ENCODE measurements around the gene OSBPL1A. TPM values are rescaled to one million over a fixed set of nuclear protein-coding genes. Genes with fewer than 3 reads are reported as not detected.

The OSBPL1A gene
- total and polyA plus RNA-seq, 2 of the 8 experiments (the other 6 are each of a cell fraction or from before 2014, with no cell fraction given) = 53.2 to 74.9 TPM

- Histone ChIP-seq H3K4me3 (ENCODE audit: extremely low read depth in 1 of 4, insufficient read depth in 2 of 4, low read depth in 3 of 4, low read length in 4 of 4) (no peak overlapping the region), H3K9ac (replicated peaks in 1 of 4; ENCODE audit: extremely low read depth in 1 of 4, low read depth in 3 of 4, low read length in 3 of 4) (no peak overlapping the region), H3K9me3 (ENCODE audit: insufficient read depth in 2 of 2, low read depth in 1 of 2, low read length in 1 of 2) (no peaks in the 10 kb centered on the region), H3K4me1 (replicated peaks in 1 of 4; ENCODE audit: control insufficient read depth in 3 of 4, insufficient read depth in 4 of 4, low read length in 3 of 4) (peaks cover 0 to 4% (median 2%) of the 10 kb centered on the region in 4 experiments; a peak in 1 of 7 replicates), H4K20me1 (replicated peaks in 1 of 2; ENCODE audit: control insufficient read depth in 1 of 2, insufficient read depth in 2 of 2, low read length in 2 of 2) (no peaks in the 10 kb centered on the region), H3K36me3 (ENCODE audit: control insufficient read depth in 2 of 4, insufficient read depth in 4 of 4, low read length in 3 of 4) (peaks cover 0 to 2% (median 0%) of the 10 kb centered on the region in 4 experiments; a peak in 3 of 8 replicates), H3K79me1 (ENCODE audit: low read depth, low read length) (0 out of 2 replicates have a peak, but pooled peaks cover 2% of the 10 kb centered on the region), H3K23ac (ENCODE audit: insufficient read length) (no peak overlapping the region), H3K27ac (ENCODE audit: low read depth, low read length) (no peak overlapping the region), H2AK5ac (ENCODE audit: low read depth, low read length) (no peak overlapping the region), H3K18ac (ENCODE audit: extremely low read depth, low read length) (no peak overlapping the region), H3K14ac (ENCODE audit: insufficient read length) (no peak overlapping the region), H3K79me2 (ENCODE audit: control insufficient read depth in 1 of 2, insufficient read depth in 2 of 2, low read length in 2 of 2) (peaks cover 0 to 2% of the 10 kb centered on the region in 2 experiments; a peak in 1 of 4 replicates), H4K5ac (ENCODE audit: insufficient read length, low read depth, low read length) (no peak overlapping the region), H3K4me2 (ENCODE audit: insufficient read depth in 1 of 2, low read depth in 2 of 2, low read length in 2 of 2) (no peak overlapping the region), H3K4ac (replicated peaks; ENCODE audit: insufficient read length, low read depth, low read length) (no peak overlapping the region), H2BK120ac (replicated peaks; ENCODE audit: low read depth, low read length) (no peak overlapping the region), H2BK12ac (ENCODE audit: low read depth, low read length) (no peak overlapping the region), H2AFZ (ENCODE audit: low read length) (no peak overlapping the region), H3K27me3 (replicated peaks in 1 of 4; ENCODE audit: control insufficient read depth in 3 of 4, extremely low read depth in 1 of 4, insufficient read depth in 3 of 4, low read length in 3 of 4) (no peaks in the 10 kb centered on the region), H3K23me2 (ENCODE audit: low read depth, low read length) (no peaks in the 10 kb centered on the region), H4K91ac (replicated peaks; ENCODE audit: insufficient read length, low read length) (no peak overlapping the region), H2BK15ac (ENCODE audit: low read length) (no peak overlapping the region), H2BK5ac (ENCODE audit: low read depth, low read length) (no peak overlapping the region), H2BK20ac (ENCODE audit: low read length) (no peak overlapping the region), H4K8ac (ENCODE audit: extremely low read depth, insufficient read depth, low read length) (no peak overlapping the region), H3K56ac (replicated peaks; ENCODE audit: insufficient read length, low read depth, low read length) (no peak overlapping the region)
- POLR2A ChIA-PET (ENCODE audit: partially characterized antibody) = no interaction called here
- DNase-seq (ENCODE audit: low read depth in 1 of 2, low spot score in 2 of 2) = no peak
- no peak for FAIRE-seq
- 90% methylated on average over 7 of the region's 7 CpGs; no CpG with 5 or more reads in 1 of the 2 experiments for WGBS, 2 experiments (ENCODE audit: extremely low coverage in 1 of 2, insufficient coverage in 1 of 2, insufficient read length in 1 of 2, insufficient replicate concordance in 2 of 2, low coverage in 1 of 2, low lambda C conversion rate in 2 of 2, missing lambda C conversion rate in 1 of 2)
- CTCF ChIA-PET (ENCODE audit: partially characterized antibody) = interaction anchor here (1.8 kb wide), 1 partner anchor 9 kb away, joined by 5 read pairs; no protein-coding TSS in a partner anchor
- TF ChIP-seq SIN3A (conservative IDR thresholded peaks at IDR 0.05 in 1 of 2, IDR thresholded peaks at IDR 0.05 in 1 of 2; ENCODE audit: low read depth in 1 of 2, low read length in 2 of 2) (no peak), CTCF (IDR thresholded peaks at IDR 0.05; ENCODE audit: control extremely low read depth in 1 of 3, insufficient read depth in 1 of 3, low read depth in 1 of 3, low read length in 3 of 3) (no peak), KDM5A (IDR thresholded peaks at IDR 0.05; ENCODE audit: low read length) (no peak), JUND (IDR thresholded peaks at IDR 0.05; ENCODE audit: low read length) (no peak), CTBP2 (IDR thresholded peaks at IDR 0.05; ENCODE audit: borderline replicate concordance, insufficient read depth, insufficient read length, low read length) (no peak), RAD21 (IDR thresholded peaks at IDR 0.05 in 1 of 2, conservative IDR thresholded peaks at IDR 0.05 in 1 of 2; ENCODE audit: low read depth in 2 of 2, low read length in 2 of 2) (no peak), FOSL1 (IDR thresholded peaks at IDR 0.05; ENCODE audit: insufficient read depth, low read depth, low read length) (no peak)
- TF ChIP-seq, protein P1, sequence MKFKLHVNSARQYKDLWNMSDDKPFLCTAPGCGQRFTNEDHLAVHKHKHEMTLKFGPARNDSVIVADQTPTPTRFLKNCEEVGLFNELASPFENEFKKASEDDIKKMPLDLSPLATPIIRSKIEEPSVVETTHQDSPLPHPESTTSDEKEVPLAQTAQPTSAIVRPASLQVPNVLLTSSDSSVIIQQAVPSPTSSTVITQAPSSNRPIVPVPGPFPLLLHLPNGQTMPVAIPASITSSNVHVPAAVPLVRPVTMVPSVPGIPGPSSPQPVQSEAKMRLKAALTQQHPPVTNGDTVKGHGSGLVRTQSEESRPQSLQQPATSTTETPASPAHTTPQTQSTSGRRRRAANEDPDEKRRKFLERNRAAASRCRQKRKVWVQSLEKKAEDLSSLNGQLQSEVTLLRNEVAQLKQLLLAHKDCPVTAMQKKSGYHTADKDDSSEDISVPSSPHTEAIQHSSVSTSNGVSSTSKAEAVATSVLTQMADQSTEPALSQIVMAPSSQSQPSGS (IDR thresholded peaks at IDR 0.05; ENCODE audit: low read length) = no peak
Measured at GRCh38 chr18:24185805-24186204, 211.8 kb downstream of the OSBPL1A start.
